Nephron (organoid): ENCODE results near the gene KMT2E.

Experiments
- H3K27ac Mint-ChIP-seq, 3 experiments: 2 replicates each; pipeline ENCODE4 v1.8.0; 2020; ENCODE audit warnings: mixed read lengths in 3 of 3, mild to moderate bottlenecking in 2 of 3, moderate library complexity in 1 of 3
- H3K27me3 Mint-ChIP-seq: 2 replicates; pipeline ENCODE4 v1.8.0; 2021; ENCODE audit warnings: low read depth, mild to moderate bottlenecking, moderate library complexity, mixed read lengths
- H3K36me3 Mint-ChIP-seq: 2 replicates; pipeline ENCODE4 v1.8.0; 2020; ENCODE audit warnings: low read depth, mixed read lengths
- H3K4me1 Mint-ChIP-seq: 2 replicates; pipeline ENCODE4 v1.8.0; 2020; ENCODE audit warnings: mixed read lengths
- H3K4me3 Mint-ChIP-seq, 3 experiments: 2 replicates each; pipeline ENCODE4 v1.8.0; 2020; ENCODE audit warnings: mild to moderate bottlenecking in 3 of 3, mixed read lengths in 3 of 3, moderate library complexity in 2 of 3
- H3K9me3 Mint-ChIP-seq: 2 replicates; pipeline ENCODE4 v1.8.0; 2020; ENCODE audit warnings: mixed read lengths
- CTCF ChIP-seq, 3 experiments: fragments of 200-600 bp; sonication (generic); IDR thresholded peaks; one replicate each; pipeline ENCODE4 v1.5.0; 2021; ENCODE audit warnings: antibody characterized with exemption in 3 of 3; ENCODE audit not compliant: unreplicated experiment in 3 of 3

The KMT2E gene

GRCh38 chr7:105019269-105019668 lies 5.3 kb downstream of the KMT2E start:
- Mint-ChIP-seq H3K27ac (no peak overlapping the region), H3K9me3 (no peaks in the 10 kb centered on the region), H3K36me3 (no peaks in the 10 kb centered on the region), H3K27me3 (no peaks in the 10 kb centered on the region), H3K4me3 (peak overlapping the region in 1 of 3 experiments; percentile 43), H3K4me1 (peaks cover 55% of the 10 kb centered on the region)
- TF ChIP-seq CTCF (IDR thresholded peaks at IDR 0.05; ENCODE audit: unreplicated experiment in 3 of 3) = no peak

- peaks cover 67% of the 10 kb centered on the region for H3K4me1 Mint-ChIP-seq
- peak overlapping the region in 1 of 3 experiments; percentile 24 for H3K4me3 Mint-ChIP-seq
- no peak for TF ChIP-seq CTCF (IDR thresholded peaks at IDR 0.05; ENCODE audit: unreplicated experiment in 3 of 3)
- H3K27me3 Mint-ChIP-seq = no peaks in the 10 kb centered on the region
- H3K9me3 Mint-ChIP-seq = no peaks in the 10 kb centered on the region
- no peaks in the 10 kb centered on the region for H3K36me3 Mint-ChIP-seq
- H3K27ac Mint-ChIP-seq = peak overlapping the region in 1 of 3 experiments; percentile 23
Measured at GRCh38 chr7:105020926-105021325, 6.9 kb downstream of the KMT2E start.

GRCh38 chr7:105021352-105021751 lies 7.3 kb downstream of the KMT2E start:
- H3K27ac Mint-ChIP-seq = peak overlapping the region in 1 of 3 experiments; percentile 23
- no peak for TF ChIP-seq CTCF (IDR thresholded peaks at IDR 0.05; ENCODE audit: unreplicated experiment in 3 of 3)
- H3K36me3 Mint-ChIP-seq = no peaks in the 10 kb centered on the region

GRCh38 chr7:105021967-105022366 lies 8.0 kb downstream of the KMT2E start:
- no peak for TF ChIP-seq CTCF (IDR thresholded peaks at IDR 0.05; ENCODE audit: unreplicated experiment in 3 of 3)
- Mint-ChIP-seq H3K36me3 (no peaks in the 10 kb centered on the region), H3K27me3 (no peaks in the 10 kb centered on the region), H3K4me3 (no peak overlapping the region), H3K27ac (peak overlapping the region in 2 of 3 experiments; percentile 15 to 22), H3K9me3 (no peaks in the 10 kb centered on the region), H3K4me1 (peaks cover 67% of the 10 kb centered on the region)

More at GRCh38 chr7:105021352-105021751, 7.3 kb downstream of the KMT2E start:
- Mint-ChIP-seq H3K9me3 (no peaks in the 10 kb centered on the region), H3K27me3 (no peaks in the 10 kb centered on the region), H3K4me1 (peaks cover 69% of the 10 kb centered on the region), H3K4me3 (no peak overlapping the region)

- H3K4me3 Mint-ChIP-seq = no peak overlapping the region
- peak overlapping the region in 2 of 3 experiments; percentile 15 to 22 for H3K27ac Mint-ChIP-seq
- TF ChIP-seq CTCF (IDR thresholded peaks at IDR 0.05; ENCODE audit: unreplicated experiment in 3 of 3) = no peak
- no peaks in the 10 kb centered on the region for H3K9me3 Mint-ChIP-seq
- H3K27me3 Mint-ChIP-seq = no peaks in the 10 kb centered on the region
- no peaks in the 10 kb centered on the region for H3K36me3 Mint-ChIP-seq
- H3K4me1 Mint-ChIP-seq = peaks cover 62% of the 10 kb centered on the region
Measured at GRCh38 chr7:105022458-105022857, 8.5 kb downstream of the KMT2E start.

GRCh38 chr7:105024734-105025133 lies 10.7 kb downstream of the KMT2E start:
- TF ChIP-seq CTCF (IDR thresholded peaks at IDR 0.05; ENCODE audit: unreplicated experiment in 3 of 3) = no peak
- Mint-ChIP-seq H3K9me3 (no peaks in the 10 kb centered on the region), H3K27ac (no peak overlapping the region), H3K27me3 (no peaks in the 10 kb centered on the region), H3K4me1 (peaks cover 58% of the 10 kb centered on the region), H3K4me3 (no peak overlapping the region), H3K36me3 (no peaks in the 10 kb centered on the region)
